Peyer's patch (tissue), 4 donors: ENCODE measurements around the gene DNASE2B.

Source experiments
- POLR2A ChIP-seq, 2 donors: fragments of 450-650 bp; IDR thresholded peaks; one replicate each; pipeline ENCODE4 v1.5.1; 2017; ENCODE audit warnings: antibody characterized with exemption in 2 of 2, mild to moderate bottlenecking in 2 of 2, moderate library complexity in 2 of 2
- TF ChIP-seq, protein P1 (sequence below), 6 experiments: fragments of 450-650 bp in 4 of 6; fragments of 200-600 bp in 2 of 6; sonication (generic) in 1 of 6; IDR thresholded peaks; one replicate each; pipeline ENCODE4 v1.5.1; 2017 to 2019; ENCODE audit warnings: antibody characterized with exemption in 6 of 6, mild to moderate bottlenecking in 3 of 6, moderate library complexity in 1 of 6

DNA sequence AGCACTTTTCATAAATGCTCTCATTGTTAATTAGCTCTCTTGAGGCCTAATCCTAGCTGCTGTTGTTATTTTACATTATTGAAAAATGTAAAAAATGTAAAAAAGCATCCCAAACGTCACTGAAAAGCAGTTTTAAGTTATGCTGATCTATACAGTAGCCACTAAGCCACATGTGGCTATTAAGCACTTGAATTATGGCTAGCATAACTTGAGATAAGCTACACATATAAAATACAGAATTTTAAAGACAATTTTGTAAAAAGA lies 18.4 kb upstream of the DNASE2B start:
- TF ChIP-seq, protein P1, sequence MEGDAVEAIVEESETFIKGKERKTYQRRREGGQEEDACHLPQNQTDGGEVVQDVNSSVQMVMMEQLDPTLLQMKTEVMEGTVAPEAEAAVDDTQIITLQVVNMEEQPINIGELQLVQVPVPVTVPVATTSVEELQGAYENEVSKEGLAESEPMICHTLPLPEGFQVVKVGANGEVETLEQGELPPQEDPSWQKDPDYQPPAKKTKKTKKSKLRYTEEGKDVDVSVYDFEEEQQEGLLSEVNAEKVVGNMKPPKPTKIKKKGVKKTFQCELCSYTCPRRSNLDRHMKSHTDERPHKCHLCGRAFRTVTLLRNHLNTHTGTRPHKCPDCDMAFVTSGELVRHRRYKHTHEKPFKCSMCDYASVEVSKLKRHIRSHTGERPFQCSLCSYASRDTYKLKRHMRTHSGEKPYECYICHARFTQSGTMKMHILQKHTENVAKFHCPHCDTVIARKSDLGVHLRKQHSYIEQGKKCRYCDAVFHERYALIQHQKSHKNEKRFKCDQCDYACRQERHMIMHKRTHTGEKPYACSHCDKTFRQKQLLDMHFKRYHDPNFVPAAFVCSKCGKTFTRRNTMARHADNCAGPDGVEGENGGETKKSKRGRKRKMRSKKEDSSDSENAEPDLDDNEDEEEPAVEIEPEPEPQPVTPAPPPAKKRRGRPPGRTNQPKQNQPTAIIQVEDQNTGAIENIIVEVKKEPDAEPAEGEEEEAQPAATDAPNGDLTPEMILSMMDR (IDR thresholded peaks at IDR 0.05), result no peak
- no peak for TF ChIP-seq POLR2A (IDR thresholded peaks at IDR 0.05)
